GM12875 (cell line): ENCODE measurements around the gene IFI27L1.

Source experiments
- H3K4me3 ChIP-seq: one replicate; pipeline ENCODE4 v1.5.1; 2011; ENCODE audit warnings: low read depth, low read length, control low read depth
- CTCF ChIP-seq: IDR thresholded peaks from 2 replicates; pipeline ENCODE4 v1.5.1; 2011; ENCODE audit warnings: low read depth, mild to moderate bottlenecking, control low read depth, inconsistent platforms, low read length, moderate library complexity, borderline replicate concordance; ENCODE audit not compliant: insufficient read depth

IFI27L1 gene

GRCh38 chr14:94099006-94099405, 17.9 kb downstream of the IFI27L1 start:
- TF ChIP-seq CTCF = no peak
- H3K4me3 ChIP-seq = no peak overlapping the region

GRCh38 chr14:94100847-94101246, 19.7 kb downstream of the IFI27L1 start:
- H3K4me3 ChIP-seq = no peak overlapping the region
- no peak for TF ChIP-seq CTCF

- TF ChIP-seq CTCF = no peak
- no peak overlapping the region for H3K4me3 ChIP-seq
Measured at GRCh38 chr14:94101748-94102147, 20.6 kb downstream of the IFI27L1 start.

GRCh38 chr14:94102768-94103482, 21.8 kb downstream of the IFI27L1 start:
- no peak for TF ChIP-seq CTCF

GRCh38 chr14:94103554-94104150, 22.5 kb downstream of the IFI27L1 start:
- TF ChIP-seq CTCF = no peak
- no peak overlapping the region for H3K4me3 ChIP-seq

More at GRCh38 chr14:94102768-94103482, 21.8 kb downstream of the IFI27L1 start:
- H3K4me3 ChIP-seq = no peak overlapping the region

GRCh38 chr14:94104731-94105130, 23.6 kb downstream of the IFI27L1 start:
- no peak for TF ChIP-seq CTCF
- no peak overlapping the region for H3K4me3 ChIP-seq

- no peak overlapping the region for H3K4me3 ChIP-seq
- no peak for TF ChIP-seq CTCF
Measured at GRCh38 chr14:94109915-94110250, 28.8 kb downstream of the IFI27L1 start.
